GM10248 (cell line): ENCODE measurements around the gene TM6SF1.
"Not testable (repeated sequence)": the region's sequence is repeated elsewhere in the genome, so short reads cannot be mapped to it uniquely, and the experiment has no call there.

ENCODE experiments used
- CTCF ChIA-PET: fragments of 300-600 bp; sonication (Branson Sonifier 250); formaldehyde crosslinking; extraction: SDS; loops from one replicate; lab custom pipeline; 2021; ENCODE audit warnings: antibody characterized with exemption; lab: Yijun Ruan, JAX
- POLR2A ChIA-PET: fragments of 350-650 bp; sonication (Branson Sonifier 250); formaldehyde crosslinking; extraction: SDS; loops from one replicate; lab custom pipeline; 2020; ENCODE audit warnings: antibody characterized with exemption; lab: Yijun Ruan, JAX
- DNase-seq: peaks from one replicate; pipeline ENCODE4 v3.0.0; 2012; ENCODE audit errors: extremely low spot score
- CTCF ChIP-seq: IDR thresholded peaks from 2 replicates; pipeline ENCODE4 v1.5.1; 2012; ENCODE audit warnings: mild to moderate bottlenecking, low read depth; ENCODE audit errors: extremely low read depth, missing control alignments, control extremely low read depth

TM6SF1 gene

GRCh38 chr15:83077491-83078230 is 29.8 kb upstream of the TM6SF1 start:
- ChIA-PET POLR2A (no interaction called here), CTCF (interaction anchor here (1.0 to 1.2 kb wide), 2 partner anchors 14 to 17 kb away, joined by 3 read pairs; no protein-coding TSS in a partner anchor)
- TF ChIP-seq CTCF = no peak
- DNase-seq = no peak

DNA sequence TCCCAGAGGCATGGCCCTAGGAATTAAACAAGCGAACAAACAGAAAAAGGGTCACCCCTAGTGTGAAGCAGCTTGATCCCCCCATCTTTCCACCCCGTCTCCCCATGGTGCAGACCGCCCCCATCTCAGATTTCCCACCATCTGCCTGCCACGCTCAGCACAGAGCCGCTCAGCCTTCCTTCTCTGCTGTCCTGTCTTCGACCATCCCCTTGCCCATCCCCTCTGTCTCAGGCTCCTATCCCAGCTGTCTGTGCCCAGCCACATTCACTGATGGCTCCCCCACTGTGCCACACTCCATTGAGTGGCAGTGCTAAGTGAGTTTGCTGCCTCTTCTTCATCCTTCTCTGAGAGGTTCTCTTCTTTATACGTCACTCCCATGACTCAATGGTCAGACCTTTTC is 28.7 kb upstream of the TM6SF1 start:
- DNase-seq = no peak
- ChIA-PET POLR2A (no interaction called here), CTCF (interaction anchor here (1.2 kb wide), 1 partner anchor 8 kb away, joined by 3 read pairs; no protein-coding TSS in a partner anchor)
- TF ChIP-seq CTCF = no peak

- TF ChIP-seq CTCF = no peak
- ChIA-PET POLR2A (no interaction called here), CTCF (no interaction called here)
- DNase-seq = no peak
Observed at GRCh38 chr15:83081256-83082014, 26.0 kb upstream of the TM6SF1 start.

GRCh38 chr15:83082730-83083386 is 24.6 kb upstream of the TM6SF1 start:
- TF ChIP-seq CTCF = no peak
- POLR2A ChIA-PET = no interaction called here
- CTCF ChIA-PET = interaction anchor here (1.4 kb wide), 1 partner anchor 14 kb away, joined by 3 read pairs; no protein-coding TSS in a partner anchor
- DNase-seq = no peak

GRCh38 chr15:83085461-83085860 is 22.0 kb upstream of the TM6SF1 start:
- POLR2A ChIA-PET, DNase-seq, CTCF ChIA-PET: not testable (repeated sequence)

DNA sequence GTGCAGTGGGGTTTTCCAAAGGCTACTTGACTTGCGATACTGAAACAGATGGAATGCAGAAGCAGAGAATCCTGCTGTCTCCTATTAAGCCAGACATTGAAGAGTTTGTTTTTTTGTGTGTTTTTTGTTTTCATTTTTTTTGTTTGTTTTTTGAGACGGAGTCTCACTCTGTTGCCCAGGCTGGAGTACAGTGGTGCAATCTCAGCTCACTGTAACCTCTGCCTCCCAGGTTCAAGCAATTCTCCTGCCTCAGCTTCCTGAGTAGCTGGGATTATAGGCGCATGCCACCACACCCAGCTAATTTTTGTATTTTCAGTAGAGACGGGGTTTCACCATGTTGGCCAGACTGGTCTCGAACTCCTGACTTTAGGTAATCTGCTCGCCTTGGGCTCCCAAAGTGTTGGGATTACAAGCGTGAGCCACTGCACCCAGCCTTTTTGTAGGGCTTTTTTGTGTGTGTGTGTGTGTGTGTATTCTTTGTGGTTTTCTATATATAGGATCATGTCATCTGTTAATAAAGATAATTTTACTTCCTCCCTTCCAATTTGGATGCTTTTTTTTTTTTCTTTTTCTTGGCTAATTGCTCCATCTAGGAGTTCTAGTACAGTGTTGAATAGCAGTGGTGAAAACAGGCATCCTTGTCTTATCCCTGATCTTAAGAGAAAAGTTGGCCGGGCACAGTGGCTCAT is 21.4 kb upstream of the TM6SF1 start:
- CTCF ChIA-PET, DNase-seq, POLR2A ChIA-PET: not testable (repeated sequence)

GRCh38 chr15:83087576-83087975 is 19.9 kb upstream of the TM6SF1 start:
- ChIA-PET CTCF (no interaction called here), POLR2A (no interaction called here)
- no peak for TF ChIP-seq CTCF
- DNase-seq = no peak
